ENCODE measurements around the gene PACRG.

The PACRG gene

GRCh38 chr6:163021054-163021453, 293.3 kb downstream of the PACRG start:
- no peak for DNase-seq

DNA sequence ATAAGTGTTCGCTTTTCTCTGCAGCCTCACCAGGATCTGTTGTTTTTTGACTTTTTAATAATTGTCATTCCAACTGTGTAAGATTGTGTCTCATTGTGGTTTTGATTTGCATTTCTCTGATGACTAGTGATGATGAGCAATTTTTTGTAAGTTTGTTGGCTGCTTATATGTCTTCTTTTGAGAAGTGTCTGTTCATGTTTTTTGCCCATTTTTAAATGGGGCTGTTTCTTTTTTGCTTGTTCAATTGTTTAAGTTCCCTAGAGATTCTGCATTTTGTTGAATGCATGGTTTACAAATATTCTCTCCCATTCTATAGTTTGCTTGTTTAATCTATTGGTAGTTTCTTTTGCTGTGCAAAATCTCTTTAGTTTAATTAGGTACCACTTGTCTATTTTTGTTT, 295.9 kb downstream of the PACRG start:
- DNase-seq = no peak

DNA sequence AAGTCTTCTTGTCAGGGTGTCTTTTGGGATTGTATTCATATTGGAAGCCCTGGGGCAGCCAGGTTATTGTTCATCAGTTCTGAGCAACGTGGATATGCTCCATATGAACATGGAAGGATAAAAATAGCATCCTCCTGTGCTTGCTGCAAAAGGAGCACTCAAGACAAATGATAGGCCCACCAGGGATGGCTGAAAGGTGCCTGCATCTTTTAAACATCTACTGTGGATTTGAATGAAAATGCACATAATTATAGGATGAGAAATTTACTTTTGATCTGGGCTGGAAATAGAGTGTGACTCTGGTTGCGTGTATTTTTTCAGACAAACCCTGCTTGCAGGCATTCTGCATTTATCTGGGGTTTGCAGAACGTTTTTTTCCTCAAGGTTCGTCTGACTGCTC, 299.1 kb downstream of the PACRG start:
- DNase-seq = no peak

DNA sequence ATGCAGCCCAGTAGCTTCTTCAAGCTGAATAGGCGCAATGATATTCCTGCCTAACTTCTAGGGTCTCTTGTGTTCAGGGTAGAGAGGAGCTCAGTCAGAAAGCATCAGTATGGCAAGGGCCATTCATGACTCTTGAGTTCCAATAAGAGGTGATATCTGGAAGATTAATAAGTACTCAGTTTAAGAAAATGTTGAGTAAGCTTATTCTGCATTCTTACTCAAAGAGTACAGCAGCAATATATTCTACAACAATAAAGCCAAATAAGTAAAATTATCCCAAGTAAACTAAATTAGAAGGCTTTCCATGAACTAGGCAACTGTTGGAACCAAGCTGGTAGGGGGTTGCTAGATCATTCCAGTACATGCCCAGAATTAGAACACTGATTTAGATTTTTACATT, 303.2 kb downstream of the PACRG start:
- DNase-seq = no peak

- no peak for DNase-seq
These were observed 304.2 kb downstream of the PACRG start for GRCh38 chr6:163031931-163032330.

DNA sequence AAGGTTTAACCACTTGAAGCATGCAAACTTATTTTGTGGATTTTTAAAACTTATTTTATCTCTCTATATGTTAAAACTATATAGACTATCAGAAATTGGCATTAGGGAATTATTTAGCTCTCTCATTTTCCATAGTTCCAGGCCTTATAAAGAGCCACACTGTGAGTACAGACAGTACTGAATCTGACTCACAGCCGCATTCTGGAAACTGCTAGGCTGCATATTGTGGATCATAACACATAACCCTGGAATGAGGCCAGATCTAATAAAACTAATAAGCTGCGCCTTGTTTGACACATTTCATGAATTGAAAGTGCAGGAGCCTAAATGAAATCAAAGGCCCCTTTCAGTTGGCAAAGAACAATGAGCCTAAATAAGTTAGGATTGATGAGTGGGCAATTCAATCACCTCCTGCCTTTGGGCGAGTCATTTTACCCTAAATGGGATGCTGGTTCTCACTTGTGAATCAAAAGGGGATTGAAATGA, 308.4 kb downstream of the PACRG start:
- DNase-seq = no peak

DNA sequence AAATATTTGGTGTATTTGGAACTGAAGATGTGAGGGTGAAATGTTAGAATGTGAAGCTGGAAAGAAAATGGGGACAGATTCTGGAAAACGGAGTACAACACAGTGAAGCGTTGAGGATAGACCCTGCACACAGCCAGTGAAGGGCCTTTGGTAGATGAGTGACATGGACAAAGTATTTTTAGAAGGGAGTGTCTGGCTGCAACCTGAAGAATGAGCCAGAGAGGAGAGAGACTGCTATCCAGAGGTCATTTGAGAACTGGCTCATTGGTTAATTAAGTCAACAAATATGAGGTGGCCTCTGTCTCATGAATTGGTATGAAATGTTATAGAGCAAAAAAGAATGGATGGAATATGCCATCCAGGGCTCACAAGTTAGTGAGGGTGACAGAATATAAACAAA, 310.5 kb downstream of the PACRG start:
- DNase-seq = no peak

DNA sequence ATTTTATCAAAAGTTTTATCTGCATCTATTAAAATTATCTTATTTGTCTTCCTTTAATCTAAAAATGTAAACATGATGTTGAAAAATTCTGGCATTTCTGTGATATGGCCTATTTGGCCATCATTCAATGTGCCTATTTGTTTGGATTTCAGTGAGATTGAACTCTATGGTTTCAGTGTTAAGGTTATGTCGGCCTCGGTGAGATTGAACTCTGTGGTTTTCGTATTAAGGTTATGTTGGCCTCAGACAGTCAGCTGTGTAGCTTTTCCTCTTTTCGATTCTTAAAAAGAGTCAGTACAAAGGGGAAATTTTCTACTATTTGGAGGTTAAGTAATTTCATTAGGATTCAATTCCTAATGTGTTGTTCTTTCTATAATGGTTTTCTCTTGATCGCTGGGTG, 320.6 kb downstream of the PACRG start:
- DNase-seq = no peak

DNA sequence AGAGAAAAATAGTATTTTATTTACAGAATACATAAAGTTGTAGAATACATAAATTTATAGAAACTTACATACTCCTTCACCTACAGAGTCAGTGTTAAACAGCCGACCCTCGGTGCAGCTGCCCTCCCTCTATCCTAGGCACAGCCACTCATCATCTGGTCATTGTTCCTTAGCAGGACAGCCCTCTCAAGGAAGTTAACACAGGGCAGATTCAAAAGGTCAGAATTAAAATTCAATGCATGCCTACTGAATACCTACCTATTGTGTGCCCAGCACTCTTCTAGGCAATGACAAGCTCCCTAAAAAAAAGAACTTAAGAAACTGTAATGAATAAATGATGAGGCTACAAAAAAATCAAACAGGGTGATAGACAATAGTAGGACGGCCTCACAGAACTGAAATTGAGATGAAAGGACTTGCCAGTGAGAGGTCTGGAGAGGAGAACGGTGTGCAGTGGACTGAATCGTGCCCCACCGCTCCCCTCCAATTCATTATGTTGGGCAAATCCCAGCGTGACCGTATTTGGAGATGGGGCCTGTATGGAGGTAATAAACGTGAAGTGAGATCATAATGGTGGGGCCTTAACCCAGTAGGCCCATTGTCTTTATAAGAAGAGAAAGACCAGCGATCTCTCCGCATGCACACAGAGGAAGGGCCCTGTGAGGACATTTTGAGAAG, 326.0 kb downstream of the PACRG start:
- no peak for DNase-seq

GRCh38 chr6:163054641-163055040, 326.9 kb downstream of the PACRG start:
- DNase-seq = no peak

GRCh38 chr6:163057260-163057659, 329.5 kb downstream of the PACRG start:
- DNase-seq = no peak

DNA sequence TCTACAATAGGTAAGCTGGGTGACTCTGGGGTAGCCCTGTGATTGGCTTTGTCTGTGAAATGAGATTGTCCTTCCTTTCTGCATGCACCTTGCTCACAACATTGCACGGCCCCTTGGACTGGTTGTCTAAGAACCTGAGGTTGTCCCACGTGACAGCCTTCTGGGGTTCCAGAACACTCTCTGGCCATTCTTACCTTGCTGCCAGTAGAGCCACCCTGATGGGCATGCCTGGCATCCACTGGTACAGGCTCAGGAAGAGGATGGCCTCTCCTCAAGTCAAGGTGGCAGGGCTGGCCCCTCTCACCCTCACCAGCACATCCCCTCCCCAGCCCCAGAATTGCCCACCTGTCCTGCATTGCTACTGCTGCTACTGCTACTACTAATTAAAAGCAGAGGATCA, 335.0 kb downstream of the PACRG start:
- no peak for DNase-seq

DNA sequence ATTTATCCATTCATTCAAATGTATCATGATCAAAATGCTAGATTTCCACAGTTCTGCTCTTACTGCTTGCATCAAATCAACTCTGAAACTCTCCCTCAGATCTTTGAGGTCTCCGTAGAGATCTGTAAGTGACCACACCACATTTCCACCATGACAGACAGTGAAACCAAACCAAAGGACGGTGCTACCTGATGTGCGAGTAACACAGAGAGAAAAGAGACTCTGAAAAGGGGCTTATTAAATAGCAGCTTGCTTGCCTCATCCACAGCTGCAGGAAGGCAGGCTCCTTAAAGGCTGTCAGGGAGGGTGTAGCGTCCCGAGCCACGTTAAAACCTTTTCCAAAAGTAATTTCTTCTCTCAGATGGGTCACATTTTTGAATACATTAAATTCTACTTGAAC, 335.8 kb downstream of the PACRG start:
- DNase-seq = no peak

- DNase-seq = no peak
These were observed 336.6 kb downstream of the PACRG start for GRCh38 chr6:163064397-163064796.

DNA sequence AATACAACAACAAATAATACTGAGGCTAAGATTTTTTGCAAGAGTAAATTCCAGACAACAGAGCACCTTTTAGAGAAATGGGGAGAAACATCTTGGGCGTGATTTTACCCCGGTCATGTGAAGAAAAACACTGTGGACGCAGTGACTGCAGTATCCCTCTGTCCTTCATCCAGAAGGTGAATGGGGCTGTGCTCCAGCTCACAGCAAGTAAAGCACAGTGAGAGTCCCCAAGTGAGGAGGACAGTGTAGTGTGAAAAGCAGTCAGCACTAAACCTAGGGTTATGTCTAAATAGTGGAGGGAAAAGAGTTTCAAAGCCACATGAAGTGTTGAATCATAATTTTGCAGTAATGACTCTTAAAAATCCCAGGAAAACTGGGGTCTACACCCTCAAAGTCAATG, 338.4 kb downstream of the PACRG start:
- DNase-seq = no peak

GRCh38 chr6:163077134-163077533, 349.4 kb downstream of the PACRG start:
- DNase-seq = no peak

DNA sequence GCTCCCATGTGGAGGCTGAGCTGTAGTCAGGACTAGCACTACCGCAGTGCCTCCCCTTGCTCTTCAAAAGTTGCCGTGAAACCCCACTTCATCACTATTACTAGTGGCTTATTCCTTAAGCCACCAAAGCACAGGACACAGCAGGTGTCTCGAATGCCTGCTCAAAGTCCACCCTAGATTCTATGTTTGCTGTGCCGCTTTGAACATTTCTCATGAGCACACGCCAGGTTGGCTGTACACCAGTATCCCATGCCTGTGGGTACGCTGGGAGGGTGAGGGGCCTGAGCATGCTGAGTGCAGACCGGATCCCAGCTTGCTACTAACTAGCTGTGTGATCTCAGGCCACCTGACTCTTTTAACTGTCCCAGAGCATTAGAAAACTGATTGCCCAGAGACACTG, 350.9 kb downstream of the PACRG start:
- DNase-seq = no peak

DNA sequence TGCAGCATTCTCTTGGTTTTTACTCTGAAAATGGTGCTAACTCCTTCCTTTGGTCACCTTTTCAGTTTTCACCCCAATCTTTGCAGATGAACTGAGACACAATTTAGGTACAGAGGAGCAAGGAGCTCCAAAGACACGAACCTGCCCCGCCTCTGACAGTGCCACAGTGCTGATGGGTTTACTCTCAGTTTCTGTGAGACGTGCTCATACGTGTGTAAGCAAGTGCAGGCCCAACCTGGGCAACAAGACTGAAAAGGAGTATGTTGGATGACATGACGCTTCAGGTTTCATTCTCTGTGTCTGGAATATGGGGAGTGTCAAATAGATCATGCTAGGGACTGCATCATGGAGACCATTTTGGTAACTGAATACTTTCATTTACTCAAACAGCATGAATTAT, 352.5 kb downstream of the PACRG start:
- DNase-seq = no peak

DNA sequence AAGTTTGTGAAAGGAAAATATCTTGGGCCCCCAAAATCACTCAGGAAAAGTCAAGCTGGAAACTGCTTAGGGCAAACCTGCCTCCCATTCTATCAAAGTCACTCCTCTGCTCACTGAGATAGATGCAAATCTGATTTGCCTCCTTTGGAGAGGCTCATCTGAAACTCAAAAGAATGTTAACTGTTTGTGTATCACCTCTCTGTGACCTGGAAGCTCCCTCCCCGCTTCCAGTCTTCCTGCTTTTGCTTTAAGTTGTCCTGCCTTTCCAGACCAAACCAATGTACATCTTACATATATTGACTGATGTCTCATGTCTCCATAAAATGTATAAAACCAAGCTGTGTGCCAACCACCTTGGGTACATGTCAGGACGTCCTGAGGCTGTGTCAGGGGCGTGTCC, 355.4 kb downstream of the PACRG start:
- no peak for DNase-seq

GRCh38 chr6:163085426-163085825, 357.7 kb downstream of the PACRG start:
- DNase-seq = no peak

DNA sequence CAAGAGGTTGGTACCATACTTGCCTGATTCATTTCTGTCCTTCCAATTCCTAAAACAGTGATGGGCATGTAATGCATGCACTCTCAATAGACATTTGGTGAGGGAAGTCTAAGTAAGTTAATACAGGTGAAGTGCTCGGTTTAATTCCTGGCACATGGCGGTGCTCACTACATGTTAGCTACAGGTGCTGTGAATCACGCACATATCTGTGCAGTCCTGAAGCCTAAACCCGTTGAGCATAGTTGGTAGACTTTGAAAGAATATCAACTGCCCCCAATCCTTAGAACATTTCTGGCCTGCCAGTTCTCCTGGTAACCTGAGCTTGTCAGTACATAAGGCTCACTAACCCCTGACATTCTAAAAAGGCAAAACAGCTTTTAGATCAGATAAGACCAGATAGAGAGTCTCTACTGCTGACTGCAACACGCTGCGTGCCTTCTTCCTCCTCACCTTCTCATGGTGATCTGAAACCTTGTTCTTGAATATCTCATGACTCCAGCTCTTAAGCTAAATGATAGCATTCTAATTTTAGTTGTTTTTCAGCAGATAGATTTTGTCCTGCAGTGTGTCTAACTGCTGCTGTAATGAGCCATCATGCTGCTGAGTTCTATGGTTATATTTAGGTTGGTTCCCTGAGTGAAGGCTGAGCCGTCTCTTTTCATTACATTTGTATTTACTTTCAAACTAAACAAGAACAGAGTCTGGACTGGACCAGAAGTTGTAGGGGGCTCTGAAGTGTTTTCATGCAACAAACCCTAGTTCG, 358.3 kb downstream of the PACRG start:
- DNase-seq = no peak

GRCh38 chr6:163086624-163086920, 358.8 kb downstream of the PACRG start:
- DNase-seq = no peak

DNA sequence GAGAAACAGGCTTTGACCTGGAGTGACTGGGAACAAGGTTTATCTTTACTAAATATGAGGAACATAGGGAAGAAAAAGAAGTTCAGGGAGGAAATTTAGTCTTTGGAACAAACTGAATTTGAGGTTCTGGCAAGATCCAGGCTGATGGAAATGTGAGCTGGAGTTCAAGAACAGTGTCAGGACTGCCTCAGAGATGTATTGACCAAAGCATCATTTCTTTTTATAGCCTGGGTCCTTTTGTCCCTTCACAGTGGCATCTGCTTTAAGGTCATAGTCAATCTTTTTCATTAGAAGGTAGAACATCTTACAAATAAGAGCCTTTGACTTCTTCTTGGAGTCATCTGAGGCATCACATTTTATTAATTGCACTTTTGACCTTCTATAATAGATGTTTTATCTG, 360.2 kb downstream of the PACRG start:
- DNase-seq = no peak

DNA sequence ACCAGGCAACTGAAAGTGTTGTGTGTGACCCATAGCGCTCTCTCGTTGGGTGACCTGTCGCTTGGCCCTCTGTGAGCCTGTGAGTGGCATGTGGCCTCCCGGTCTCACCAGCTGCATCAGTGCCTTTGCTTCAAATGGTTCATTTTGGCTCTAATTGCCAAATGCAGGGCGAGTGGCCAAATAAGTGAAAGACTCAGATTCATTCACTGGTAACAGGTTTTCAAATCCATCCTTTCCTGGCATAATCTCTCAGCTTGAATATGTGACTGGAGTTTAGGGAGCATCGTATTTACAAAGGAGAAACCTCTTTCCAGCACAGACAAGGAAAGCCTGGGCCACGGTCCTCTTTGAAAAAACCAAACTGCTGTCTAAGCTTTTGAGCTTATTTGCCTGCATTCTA, 365.1 kb downstream of the PACRG start:
- DNase-seq = no peak

DNA sequence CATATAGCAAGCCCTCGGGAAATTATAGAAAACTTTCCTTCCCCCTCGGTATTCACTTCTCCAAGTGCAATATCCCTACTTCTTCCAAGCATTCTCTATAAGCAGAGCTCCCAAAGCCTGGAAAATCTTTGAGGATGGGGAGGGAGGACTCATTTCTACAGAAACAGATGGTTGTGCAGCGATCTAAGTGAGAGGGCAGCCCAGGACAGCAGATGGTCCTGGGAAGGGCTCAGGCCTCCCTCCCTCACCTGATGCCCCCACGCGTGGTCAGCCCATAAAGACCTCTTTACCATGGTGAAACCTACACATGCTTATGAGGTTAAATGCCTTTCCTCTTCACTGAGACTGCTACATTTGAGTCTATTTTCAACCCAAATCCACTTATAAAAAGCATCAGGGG, 367.1 kb downstream of the PACRG start:
- DNase-seq = no peak
